ENCODE measurements around the gene ADPGK.

Gene ADPGK

GRCh38 chr15:72787526-72787925, 4.0 kb upstream of the ADPGK start:
- no peak for ATAC-seq

GRCh38 chr15:72786676-72787345, 3.3 kb upstream of the ADPGK start:
- ATAC-seq, result no peak

- no peak for ATAC-seq
These were observed 2.7 kb upstream of the ADPGK start for GRCh38 chr15:72786242-72786641.

- ATAC-seq, result no peak
These were observed 2.3 kb upstream of the ADPGK start for GRCh38 chr15:72785841-72786240.

GRCh38 chr15:72785432-72785831, 1.9 kb upstream of the ADPGK start:
- peak; percentile 7 to 37 for ATAC-seq

GRCh38 chr15:72784456-72784876, 908 bp upstream of the ADPGK start:
- peak in 1 of 2 donors; percentile 5 for ATAC-seq

- ATAC-seq, result peak; percentile 42 to 43
These were observed 436 bp downstream of the ADPGK start for GRCh38 chr15:72783004-72783639.

GRCh38 chr15:72782274-72783003, 1.1 kb downstream of the ADPGK start:
- no peak for ATAC-seq

GRCh38 chr15:72781631-72782030, 1.9 kb downstream of the ADPGK start:
- ATAC-seq, result no peak

GRCh38 chr15:72778796-72779195, 4.8 kb downstream of the ADPGK start:
- ATAC-seq, result no peak

GRCh38 chr15:72774696-72775383, 8.7 kb downstream of the ADPGK start:
- ATAC-seq, result no peak

- peak in 1 of 2 donors; percentile 25 for ATAC-seq
These were observed 12.2 kb downstream of the ADPGK start for GRCh38 chr15:72771329-72771725.

- ATAC-seq, result peak; percentile 84 to 89
These were observed 12.8 kb downstream of the ADPGK start for GRCh38 chr15:72770673-72771328.

- ATAC-seq, result no peak
These were observed 16.8 kb downstream of the ADPGK start for GRCh38 chr15:72766780-72767179.

GRCh38 chr15:72766025-72766424, 17.5 kb downstream of the ADPGK start:
- ATAC-seq, result no peak

- no peak for ATAC-seq
These were observed 18.9 kb downstream of the ADPGK start for GRCh38 chr15:72764656-72765055.

- no peak for ATAC-seq
These were observed 22.8 kb downstream of the ADPGK start for GRCh38 chr15:72760590-72761260.

GRCh38 chr15:72758182-72758581, 25.4 kb downstream of the ADPGK start:
- no peak for ATAC-seq

GRCh38 chr15:72754096-72754495, 29.5 kb downstream of the ADPGK start:
- no peak for ATAC-seq

GRCh38 chr15:72751751-72752455, 31.7 kb downstream of the ADPGK start:
- no peak for ATAC-seq

- no peak for ATAC-seq
These were observed 33.9 kb downstream of the ADPGK start for GRCh38 chr15:72749700-72750099.

Data from activated CD4-positive, CD25-positive, alpha-beta regulatory T cell treated with anti-CD3 and anti-CD28 coated beads, Interleukin-2, amount 50 U/mL, for 24 hours (primary cell).